NCI-H82 treated with DMSO at 0.1 percent for 48 hours (cell line): ENCODE results near the gene ENKUR.
"Not testable (repeated sequence)": the region's sequence is repeated elsewhere in the genome, so short reads cannot be mapped to it uniquely, and the experiment has no call there.

ENCODE experiments used
- DNase-seq: peaks from one replicate; lab custom pipeline; 2025; ENCODE audit not compliant: unreplicated experiment; lab: John Stamatoyannopoulos, UW

Gene ENKUR

GRCh38 chr10:24979685-24980084, 36.3 kb downstream of the ENKUR start:
- no peak for DNase-seq

GRCh38 chr10:24974976-24975375, 41.0 kb downstream of the ENKUR start:
- no peak for DNase-seq

- DNase-seq: no peak
Measured at GRCh38 chr10:24973163-24973562, 42.8 kb downstream of the ENKUR start.

- no peak for DNase-seq
Measured at GRCh38 chr10:24971374-24971773, 44.6 kb downstream of the ENKUR start.

GRCh38 chr10:24969841-24970281, 46.1 kb downstream of the ENKUR start:
- DNase-seq: no peak

GRCh38 chr10:24968951-24969350, 47.0 kb downstream of the ENKUR start:
- DNase-seq: not testable (repeated sequence)

- no peak for DNase-seq
Measured at GRCh38 chr10:24968349-24968748, 47.6 kb downstream of the ENKUR start.

GRCh38 chr10:24966962-24967481, 48.9 kb downstream of the ENKUR start:
- DNase-seq: no peak

GRCh38 chr10:24965051-24965450, 50.9 kb downstream of the ENKUR start:
- DNase-seq: no peak

- no peak for DNase-seq
Measured at GRCh38 chr10:24963521-24964041, 52.4 kb downstream of the ENKUR start.

GRCh38 chr10:24962995-24963394, 53.0 kb downstream of the ENKUR start:
- no peak for DNase-seq

- no peak for DNase-seq
Measured at GRCh38 chr10:24961582-24961981, 54.4 kb downstream of the ENKUR start.

GRCh38 chr10:24959382-24959730, 56.6 kb downstream of the ENKUR start:
- DNase-seq: no peak

GRCh38 chr10:24958721-24959381, 57.1 kb downstream of the ENKUR start:
- no peak for DNase-seq

- DNase-seq: no peak
Measured at GRCh38 chr10:24958091-24958720, 57.8 kb downstream of the ENKUR start.

GRCh38 chr10:24957624-24958051, 58.3 kb downstream of the ENKUR start:
- DNase-seq: not testable (repeated sequence)

- no peak for DNase-seq
Measured at GRCh38 chr10:24953675-24954074, 62.3 kb downstream of the ENKUR start.

GRCh38 chr10:24952707-24953645, 63.0 kb downstream of the ENKUR start:
- DNase-seq: peak; percentile 4

GRCh38 chr10:24952143-24952706, 63.7 kb downstream of the ENKUR start, which contains the start of gene PRTFDC1:
PRTFDC1 (minus strand) TSS chr10:24952606; CDS start chr10:24952575, 31 bp downstream.
- DNase-seq: no peak

GRCh38 chr10:24951201-24952142, 64.5 kb downstream of the ENKUR start:
- peak; percentile 35 for DNase-seq
